ENCODE measurements around the gene SUPT16H. TPM values are rescaled to one million over a fixed set of nuclear protein-coding genes. Genes with fewer than 3 reads are reported as not detected.
A peak's percentile ranks its signal among the peaks of the same experiment; 100 is the strongest.
"Not testable (repeated sequence)": the region's sequence is repeated elsewhere in the genome, so short reads cannot be mapped to it uniquely, and the experiment has no call there.

SUPT16H gene
- total and polyA plus RNA-seq, 12 donors, result 24.8 to 36.1 (median 30.2) TPM

DNA sequence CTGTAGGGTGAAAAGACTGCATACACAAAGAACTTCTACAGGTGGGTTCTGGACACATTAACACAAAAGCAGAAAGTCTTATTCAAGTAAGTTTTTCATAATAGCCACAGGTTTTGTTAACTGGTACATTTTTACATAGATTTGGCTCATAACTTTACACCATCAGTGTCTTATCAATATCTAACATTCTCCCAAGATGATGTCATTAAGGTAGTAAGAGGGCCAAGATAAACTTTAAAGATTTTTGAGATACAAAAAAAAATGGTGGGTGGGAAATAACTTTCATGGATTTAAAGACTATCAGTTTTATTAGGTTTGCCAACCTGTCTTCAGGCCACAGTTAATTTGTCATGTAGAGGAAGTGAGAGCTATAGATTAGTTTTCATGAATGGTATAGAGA, 1.7 kb downstream of the SUPT16H start:
- H3K27ac ChIP-seq, result no peak overlapping the region
- H3K36me3 ChIP-seq, result peaks cover 0 to 39% (median 0%) of the 10 kb centered on the region in 9 donors
- no peaks in the 10 kb centered on the region for H3K9me3 ChIP-seq
- intact Hi-C loops (cut with DNase I), result loop anchor here in 7 of 10 donors (5.0 to 10.0 kb wide), 6 partner anchors 55 to 147 kb away; partner anchors contain the start of genes HNRNPC (in 2 of the 7) and CHD8 (in 1 of the 7)
- peaks cover 0 to 52% (median 27%) of the 10 kb centered on the region in 9 donors for H3K4me1 ChIP-seq
- TF ChIP-seq, protein P1, sequence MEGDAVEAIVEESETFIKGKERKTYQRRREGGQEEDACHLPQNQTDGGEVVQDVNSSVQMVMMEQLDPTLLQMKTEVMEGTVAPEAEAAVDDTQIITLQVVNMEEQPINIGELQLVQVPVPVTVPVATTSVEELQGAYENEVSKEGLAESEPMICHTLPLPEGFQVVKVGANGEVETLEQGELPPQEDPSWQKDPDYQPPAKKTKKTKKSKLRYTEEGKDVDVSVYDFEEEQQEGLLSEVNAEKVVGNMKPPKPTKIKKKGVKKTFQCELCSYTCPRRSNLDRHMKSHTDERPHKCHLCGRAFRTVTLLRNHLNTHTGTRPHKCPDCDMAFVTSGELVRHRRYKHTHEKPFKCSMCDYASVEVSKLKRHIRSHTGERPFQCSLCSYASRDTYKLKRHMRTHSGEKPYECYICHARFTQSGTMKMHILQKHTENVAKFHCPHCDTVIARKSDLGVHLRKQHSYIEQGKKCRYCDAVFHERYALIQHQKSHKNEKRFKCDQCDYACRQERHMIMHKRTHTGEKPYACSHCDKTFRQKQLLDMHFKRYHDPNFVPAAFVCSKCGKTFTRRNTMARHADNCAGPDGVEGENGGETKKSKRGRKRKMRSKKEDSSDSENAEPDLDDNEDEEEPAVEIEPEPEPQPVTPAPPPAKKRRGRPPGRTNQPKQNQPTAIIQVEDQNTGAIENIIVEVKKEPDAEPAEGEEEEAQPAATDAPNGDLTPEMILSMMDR (IDR thresholded peaks at IDR 0.05), result no peak
- ATAC-seq (no peak), DNase-seq (no peak)
- H3K4me3 ChIP-seq, result peak overlapping the region in 1 of 10 donors; percentile 74
- H3K27me3 ChIP-seq, result no peaks in the 10 kb centered on the region

DNA sequence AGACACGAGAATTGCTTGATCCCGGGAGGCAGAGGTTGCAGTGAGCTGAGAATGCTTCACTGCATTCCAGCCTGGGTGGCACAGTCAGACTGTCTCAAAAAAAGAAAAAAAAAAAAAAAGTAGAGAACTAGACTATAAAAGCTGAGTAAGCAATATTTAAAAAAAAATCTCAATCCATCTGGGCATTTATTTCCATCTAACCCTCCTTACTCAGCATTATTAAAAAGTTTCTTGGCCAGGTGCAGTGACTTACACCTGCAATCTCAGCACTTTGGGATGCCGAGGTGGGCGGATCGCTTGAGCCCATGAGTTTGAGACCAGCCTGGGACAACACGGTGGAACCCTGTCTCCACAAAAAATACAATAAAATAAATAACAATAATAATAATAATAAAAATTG, 4.5 kb downstream of the SUPT16H start:
- intact Hi-C loops (cut with DNase I), result loop anchor here in 1 of 10 donors (10.0 kb wide), 1 partner anchor 125 kb away; no protein-coding TSS in a partner anchor
- H3K27ac ChIP-seq, result no peak overlapping the region
- no peaks in the 10 kb centered on the region for H3K9me3 ChIP-seq
- H3K36me3 ChIP-seq, result peaks cover 0 to 32% (median 0%) of the 10 kb centered on the region in 9 donors
- no peak for ATAC-seq
- no peak for DNase-seq
- H3K27me3 ChIP-seq, result no peaks in the 10 kb centered on the region
- TF ChIP-seq, protein P1 (IDR thresholded peaks at IDR 0.05), result no peak
- peaks cover 0 to 46% (median 27%) of the 10 kb centered on the region in 9 donors for H3K4me1 ChIP-seq
- no peak overlapping the region for H3K4me3 ChIP-seq
- WGBS, 2 donors, result 92 to 94% methylated on average over 6 of the region's 6 CpGs

- TF ChIP-seq, protein P1 (IDR thresholded peaks at IDR 0.05), result no peak
- ATAC-seq (no peak), DNase-seq (no peak)
- H3K4me3 ChIP-seq, result no peak overlapping the region
- H3K4me1 ChIP-seq, result peaks cover 0 to 2% (median 0%) of the 10 kb centered on the region in 9 donors
- H3K27ac ChIP-seq, result no peak overlapping the region
- no peaks in the 10 kb centered on the region for H3K27me3 ChIP-seq
- WGBS, 2 donors, result 89 to 92% methylated on average over 1 of the region's 1 CpG
- H3K9me3 ChIP-seq, result no peaks in the 10 kb centered on the region
- intact Hi-C loops (cut with DNase I), result loop anchor here in 1 of 10 donors (10.0 kb wide), 1 partner anchor 119 kb away; no protein-coding TSS in a partner anchor
- peaks cover 0 to 71% (median 21%) of the 10 kb centered on the region in 9 donors for H3K36me3 ChIP-seq
Measured at GRCh38 chr14:21373980-21374379, 9.8 kb downstream of the SUPT16H start.

- ATAC-seq, H3K27me3 ChIP-seq, H3K27ac ChIP-seq, DNase-seq, H3K9me3 ChIP-seq, H3K4me1 ChIP-seq, H3K4me3 ChIP-seq: not testable (repeated sequence)
- WGBS, 2 donors, result 92 to 96% methylated on average over 1 of the region's 1 CpG
- peaks cover 0 to 79% (median 32%) of the 10 kb centered on the region in 9 donors for H3K36me3 ChIP-seq
- intact Hi-C loops (cut with DNase I), result loop anchor here in 1 of 10 donors (10.0 kb wide), 1 partner anchor 118 kb away; no protein-coding TSS in a partner anchor
Measured at GRCh38 chr14:21372814-21373213, 11.0 kb downstream of the SUPT16H start.

Data from heart right ventricle (tissue), 16 donors.